Panc1 (cell line): ENCODE measurements around the gene MIF. TPM values are rescaled to one million over a fixed set of nuclear protein-coding genes. Genes with fewer than 3 reads are reported as not detected.

Experiments
- ATAC-seq: fragments of 200-7000 bp; cut with Tn5 transposase; 2 replicates; pipeline ENCODE4 v1.9.1; 2020; ENCODE audit warnings: mild to moderate bottlenecking, moderate library complexity
- BruUV-seq: library from RNA; stranded (reverse); fragments of 400-500 nt; replicated peaks from 2 replicates; lab custom pipeline; 2021; lab: Mats Ljungman, UMichigan
- CTCF ChIA-PET: fragments of 300-600 bp; sonication (Branson Sonifier 250); formaldehyde crosslinking; loops from one replicate; lab custom pipeline; 2022; ENCODE audit warnings: antibody characterized with exemption; lab: Charles Lee
- POLR2A ChIA-PET: fragments of 300-600 bp; sonication (Branson Sonifier 250); formaldehyde crosslinking; loops from one replicate; lab custom pipeline; 2022; ENCODE audit warnings: antibody characterized with exemption; lab: Charles Lee
- DNase-seq: peaks from one replicate; pipeline ENCODE4 v3.0.0-alpha.2; 2010; ENCODE audit warnings: low read depth, low spot score
- H3K27ac ChIP-seq: 2 replicates; pipeline ENCODE4 v1.5.1; 2011; ENCODE audit warnings: mild to moderate bottlenecking, low read length, inconsistent platforms
- H3K27me3 ChIP-seq: fragments of 200-500 bp; sonication (Bioruptor generic); 2 replicates; pipeline ENCODE4 v1.6.0; 2014; ENCODE audit warnings: low read length, inconsistent platforms; ENCODE audit not compliant: control insufficient read depth, insufficient read depth
- H3K36me3 ChIP-seq: fragments of 200-500 bp; sonication (Bioruptor generic); 2 replicates; pipeline ENCODE4 v1.5.1; 2014; ENCODE audit warnings: inconsistent platforms, mild to moderate bottlenecking, low read length, moderate library complexity; ENCODE audit not compliant: control insufficient read depth, insufficient read depth
- H3K4me1 ChIP-seq: 2 replicates; pipeline ENCODE4 v1.5.1; 2011; ENCODE audit warnings: inconsistent platforms, mild to moderate bottlenecking, low read length, moderate library complexity; ENCODE audit not compliant: control insufficient read depth, insufficient read depth
- H3K4me3 ChIP-seq, 2 experiments: 2 replicates each; pipeline ENCODE4 v1.5.1; 2011 to 2012; ENCODE audit warnings: low read depth in 2 of 2, low read length in 2 of 2, mild to moderate bottlenecking in 2 of 2, inconsistent platforms in 1 of 2, moderate library complexity in 1 of 2
- H3K9me3 ChIP-seq: fragments of 200-500 bp; sonication (Bioruptor generic); 2 replicates; pipeline ENCODE4 v1.5.1; 2014; ENCODE audit warnings: low read depth, mild to moderate bottlenecking, inconsistent platforms, low read length, moderate library complexity; ENCODE audit not compliant: control insufficient read depth, insufficient read depth
- POLR2AphosphoS5 ChIP-seq: IDR thresholded peaks from 2 replicates; pipeline ENCODE4 v1.6.1; 2012; ENCODE audit warnings: mild to moderate bottlenecking, low read depth, low read length, moderate library complexity
- SIN3A ChIP-seq: IDR thresholded peaks from 2 replicates; pipeline ENCODE4 v1.6.1; 2012; ENCODE audit warnings: low read depth, mild to moderate bottlenecking, low read length, moderate library complexity, borderline replicate concordance; ENCODE audit not compliant: insufficient read depth
- TCF7L2 ChIP-seq: IDR thresholded peaks from 2 replicates; pipeline ENCODE4 v1.6.1; 2011; ENCODE audit warnings: mild to moderate bottlenecking, low read depth, low read length, inconsistent platforms
- in situ Hi-C: cut with HindIII; loops from 2 replicates; pipeline ENCODE4 v1.10.0; 2016; ENCODE audit warnings: low sequenced_read_pairs, low pct_unique_long_range_greater_than_20kb
- intact Hi-C: fragments of 100-400 bp; cut with micrococcal nuclease; formaldehyde crosslinking; loops from one replicate; pipeline ENCODE4 v1.10.0; 2022; ENCODE audit not compliant: unreplicated experiment
- total RNA-seq: library from RNA; stranded (reverse); gene quantifications from one replicate; pipeline ENCODE4 v1.2.1, GENCODE V29; 2021; ENCODE audit not compliant: unreplicated experiment
- TF ChIP-seq, protein P1 (sequence below): fragments of 450-650 bp; IDR thresholded peaks from 2 replicates; pipeline ENCODE4 v1.5.1; 2017; ENCODE audit warnings: mild to moderate bottlenecking
- TF ChIP-seq, protein P2 (sequence below), 2 experiments: IDR thresholded peaks; 2 replicates each; pipeline ENCODE4 v1.6.1; 2011 to 2012; ENCODE audit warnings: low read depth in 2 of 2, control low read depth in 1 of 2, low read length in 1 of 2, mild to moderate bottlenecking in 1 of 2, moderate library complexity in 1 of 2; ENCODE audit not compliant: insufficient read depth in 1 of 2

MIF gene
- total RNA-seq, 1 experiment from 2014 or later, result 936 TPM

DNA sequence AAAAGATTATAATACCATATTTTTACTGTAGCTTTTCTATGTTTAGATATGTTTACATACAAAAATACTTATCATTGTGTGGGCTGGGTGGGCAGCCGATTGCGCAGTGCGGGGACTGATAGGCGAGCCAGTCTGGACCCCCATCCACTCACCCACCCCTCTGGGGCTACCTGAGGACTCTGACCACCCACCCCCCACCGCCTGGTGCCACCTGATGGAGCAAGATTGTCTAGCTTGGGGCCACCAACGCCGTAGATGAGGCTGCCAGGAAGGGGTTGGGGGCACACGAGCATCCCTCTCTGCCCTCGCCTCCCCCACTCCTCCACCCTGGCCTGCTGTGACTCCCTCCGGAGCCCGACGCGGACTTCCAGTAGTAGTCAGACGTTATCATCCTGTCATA, 32.4 kb downstream of the MIF start:
- intact Hi-C loops (no loop called here), in situ Hi-C loops (no loop called here)
- Histone ChIP-seq H3K27me3 (no peaks in the 10 kb centered on the region), H3K9me3 (no peaks in the 10 kb centered on the region; the same call in 1 of the 2 replicates), H3K36me3 (no peaks in the 10 kb centered on the region), H3K27ac (no peak overlapping the region), H3K4me1 (peaks cover 8% of the 10 kb centered on the region), H3K4me3 (no peak overlapping the region)
- DNase-seq (no peak), ATAC-seq (no peak)
- CTCF ChIA-PET, result no interaction called here
- no TSS peak for BruUV-seq
- POLR2A ChIA-PET, result no interaction called here
- TF ChIP-seq POLR2AphosphoS5, result no peak
- TF ChIP-seq, protein P1, sequence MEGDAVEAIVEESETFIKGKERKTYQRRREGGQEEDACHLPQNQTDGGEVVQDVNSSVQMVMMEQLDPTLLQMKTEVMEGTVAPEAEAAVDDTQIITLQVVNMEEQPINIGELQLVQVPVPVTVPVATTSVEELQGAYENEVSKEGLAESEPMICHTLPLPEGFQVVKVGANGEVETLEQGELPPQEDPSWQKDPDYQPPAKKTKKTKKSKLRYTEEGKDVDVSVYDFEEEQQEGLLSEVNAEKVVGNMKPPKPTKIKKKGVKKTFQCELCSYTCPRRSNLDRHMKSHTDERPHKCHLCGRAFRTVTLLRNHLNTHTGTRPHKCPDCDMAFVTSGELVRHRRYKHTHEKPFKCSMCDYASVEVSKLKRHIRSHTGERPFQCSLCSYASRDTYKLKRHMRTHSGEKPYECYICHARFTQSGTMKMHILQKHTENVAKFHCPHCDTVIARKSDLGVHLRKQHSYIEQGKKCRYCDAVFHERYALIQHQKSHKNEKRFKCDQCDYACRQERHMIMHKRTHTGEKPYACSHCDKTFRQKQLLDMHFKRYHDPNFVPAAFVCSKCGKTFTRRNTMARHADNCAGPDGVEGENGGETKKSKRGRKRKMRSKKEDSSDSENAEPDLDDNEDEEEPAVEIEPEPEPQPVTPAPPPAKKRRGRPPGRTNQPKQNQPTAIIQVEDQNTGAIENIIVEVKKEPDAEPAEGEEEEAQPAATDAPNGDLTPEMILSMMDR, result no peak
- no peak for TF ChIP-seq TCF7L2
- TF ChIP-seq, protein P2, sequence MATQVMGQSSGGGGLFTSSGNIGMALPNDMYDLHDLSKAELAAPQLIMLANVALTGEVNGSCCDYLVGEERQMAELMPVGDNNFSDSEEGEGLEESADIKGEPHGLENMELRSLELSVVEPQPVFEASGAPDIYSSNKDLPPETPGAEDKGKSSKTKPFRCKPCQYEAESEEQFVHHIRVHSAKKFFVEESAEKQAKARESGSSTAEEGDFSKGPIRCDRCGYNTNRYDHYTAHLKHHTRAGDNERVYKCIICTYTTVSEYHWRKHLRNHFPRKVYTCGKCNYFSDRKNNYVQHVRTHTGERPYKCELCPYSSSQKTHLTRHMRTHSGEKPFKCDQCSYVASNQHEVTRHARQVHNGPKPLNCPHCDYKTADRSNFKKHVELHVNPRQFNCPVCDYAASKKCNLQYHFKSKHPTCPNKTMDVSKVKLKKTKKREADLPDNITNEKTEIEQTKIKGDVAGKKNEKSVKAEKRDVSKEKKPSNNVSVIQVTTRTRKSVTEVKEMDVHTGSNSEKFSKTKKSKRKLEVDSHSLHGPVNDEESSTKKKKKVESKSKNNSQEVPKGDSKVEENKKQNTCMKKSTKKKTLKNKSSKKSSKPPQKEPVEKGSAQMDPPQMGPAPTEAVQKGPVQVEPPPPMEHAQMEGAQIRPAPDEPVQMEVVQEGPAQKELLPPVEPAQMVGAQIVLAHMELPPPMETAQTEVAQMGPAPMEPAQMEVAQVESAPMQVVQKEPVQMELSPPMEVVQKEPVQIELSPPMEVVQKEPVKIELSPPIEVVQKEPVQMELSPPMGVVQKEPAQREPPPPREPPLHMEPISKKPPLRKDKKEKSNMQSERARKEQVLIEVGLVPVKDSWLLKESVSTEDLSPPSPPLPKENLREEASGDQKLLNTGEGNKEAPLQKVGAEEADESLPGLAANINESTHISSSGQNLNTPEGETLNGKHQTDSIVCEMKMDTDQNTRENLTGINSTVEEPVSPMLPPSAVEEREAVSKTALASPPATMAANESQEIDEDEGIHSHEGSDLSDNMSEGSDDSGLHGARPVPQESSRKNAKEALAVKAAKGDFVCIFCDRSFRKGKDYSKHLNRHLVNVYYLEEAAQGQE (IDR thresholded peaks at IDR 0.05; ENCODE audit: insufficient read depth in 1 of 2, low read depth in 2 of 2, low read length in 1 of 2), result no peak
- no peak for TF ChIP-seq SIN3A

DNA sequence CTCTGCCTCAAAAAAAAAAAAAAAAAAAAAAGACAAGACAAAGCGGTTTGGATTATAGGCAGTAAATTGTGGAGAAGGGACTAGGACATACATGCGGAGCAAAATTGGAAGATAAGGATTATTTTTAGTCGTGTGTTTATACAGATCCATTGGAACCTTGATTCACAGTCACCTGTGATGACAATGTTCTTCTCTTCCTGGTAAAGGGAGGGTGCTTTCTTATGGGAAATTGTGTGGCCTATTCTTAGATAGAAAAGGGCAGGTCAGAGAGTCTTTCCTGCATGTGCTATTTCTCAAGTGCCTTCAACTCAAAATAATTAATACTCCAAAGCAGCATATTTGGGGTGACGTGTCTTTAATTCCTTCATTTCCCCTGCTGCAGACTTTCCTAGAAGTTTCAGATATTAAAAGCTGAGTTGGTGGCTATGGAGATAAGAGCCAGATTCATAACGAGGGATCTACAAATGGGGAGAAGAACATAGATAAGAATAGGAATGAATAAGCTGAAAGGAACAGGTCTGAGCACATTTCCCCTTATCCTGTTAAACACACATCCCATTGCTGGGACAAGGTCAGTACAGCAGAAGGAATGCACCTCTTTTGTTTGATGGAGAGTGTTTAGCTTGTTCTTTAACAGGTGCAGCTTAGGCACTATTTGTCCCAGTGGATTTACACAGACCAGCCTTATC, 44.3 kb downstream of the MIF start:
- ATAC-seq (no peak), DNase-seq (no peak)
- Histone ChIP-seq H3K36me3 (no peaks in the 10 kb centered on the region), H3K4me3 (no peak overlapping the region), H3K4me1 (no peaks in the 10 kb centered on the region), H3K27me3 (no peaks in the 10 kb centered on the region), H3K27ac (no peak overlapping the region), H3K9me3 (no peaks in the 10 kb centered on the region)
- no TSS peak for BruUV-seq
- intact Hi-C loops (no loop called here), in situ Hi-C loops (no loop called here)
- TF ChIP-seq POLR2AphosphoS5, result no peak
- TF ChIP-seq SIN3A, result no peak
- TF ChIP-seq, protein P1, result no peak
- TF ChIP-seq, protein P2 (IDR thresholded peaks at IDR 0.05; ENCODE audit: insufficient read depth in 1 of 2, low read depth in 2 of 2, low read length in 1 of 2), result no peak
- TF ChIP-seq TCF7L2, result no peak
- ChIA-PET POLR2A (no interaction called here), CTCF (no interaction called here)
